Measurements from ENCODE around the gene NXPH4.

The NXPH4 gene

GRCh38 chr12:57216014-57216911 lies at the start of gene NXPH4:
Gene NXPH4 (plus strand): TSS chr12:57216794. CDS start chr12:57216970, 176 bp downstream.
- DNase-seq, result no peak

DNA sequence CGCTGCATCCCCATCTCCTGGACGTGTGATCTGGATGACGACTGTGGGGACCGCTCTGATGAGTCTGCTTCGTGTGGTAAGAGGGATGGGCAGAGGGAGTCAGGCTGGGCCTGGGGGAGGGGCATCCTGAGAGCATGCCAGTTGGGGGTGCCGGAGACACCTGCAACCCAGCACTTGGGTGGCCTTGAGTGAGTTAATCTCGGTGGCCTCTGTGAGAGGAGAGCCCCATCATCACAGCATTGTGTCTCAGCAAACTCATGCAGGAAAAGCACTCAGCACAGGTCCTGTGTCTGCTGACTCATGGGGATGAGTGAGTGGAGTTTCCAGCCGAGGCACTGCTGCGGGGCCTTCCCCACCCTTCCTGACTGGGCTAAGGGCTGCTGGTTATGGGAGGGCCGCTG lies 49.6 kb upstream of the NXPH4 start:
- DNase-seq, result no peak

- DNase-seq, result no peak
Observed at GRCh38 chr12:57168058-57168457, 48.5 kb upstream of the NXPH4 start.

- DNase-seq, result no peak
Observed at GRCh38 chr12:57169046-57169795, 47.4 kb upstream of the NXPH4 start.

GRCh38 chr12:57169969-57170368 lies 46.6 kb upstream of the NXPH4 start:
- DNase-seq, result no peak

GRCh38 chr12:57170408-57170807 lies 46.2 kb upstream of the NXPH4 start:
- no peak for DNase-seq

DNA sequence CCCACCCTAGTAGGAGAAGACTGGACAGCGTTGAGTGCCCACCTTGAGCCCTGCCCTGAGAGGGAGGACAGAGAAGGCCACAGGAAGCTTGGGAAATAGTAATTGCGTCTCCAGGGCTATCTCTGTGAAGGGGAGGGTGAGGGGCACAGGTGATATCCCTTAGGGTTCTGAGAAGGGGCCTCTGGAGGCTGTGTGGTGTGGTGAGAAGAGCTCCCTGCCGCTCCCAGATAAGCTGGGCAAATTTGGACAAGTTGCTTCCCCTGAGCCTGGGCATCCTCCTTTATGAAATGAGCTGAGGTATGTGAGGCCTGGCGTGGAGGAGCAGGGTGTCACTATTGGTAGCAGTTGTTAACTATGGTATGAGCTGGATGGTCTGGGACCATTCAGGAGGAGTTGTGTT lies 45.7 kb upstream of the NXPH4 start:
- DNase-seq, result no peak

DNA sequence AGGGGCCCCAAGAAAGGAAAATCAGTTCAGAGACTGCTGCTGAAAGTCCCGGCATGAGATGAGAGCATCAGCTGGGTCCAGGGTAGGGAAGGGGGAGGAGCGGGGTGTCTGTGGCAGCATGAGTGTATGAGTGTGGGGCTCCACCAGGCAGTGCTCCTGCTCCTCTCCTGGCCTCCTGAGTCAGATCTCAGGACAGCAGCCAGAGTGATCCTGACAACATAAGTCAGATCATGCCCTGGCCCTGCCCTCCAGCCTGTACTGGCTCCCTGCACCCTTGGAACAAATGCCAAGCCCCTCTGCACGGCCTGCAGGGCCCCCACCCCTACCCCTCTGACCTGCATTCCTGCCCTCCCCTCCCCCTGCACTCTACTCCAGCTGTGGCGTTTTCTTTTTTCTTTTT lies 44.9 kb upstream of the NXPH4 start:
- no peak for DNase-seq

GRCh38 chr12:57173089-57173488 lies 43.5 kb upstream of the NXPH4 start:
- DNase-seq, result no peak

DNA sequence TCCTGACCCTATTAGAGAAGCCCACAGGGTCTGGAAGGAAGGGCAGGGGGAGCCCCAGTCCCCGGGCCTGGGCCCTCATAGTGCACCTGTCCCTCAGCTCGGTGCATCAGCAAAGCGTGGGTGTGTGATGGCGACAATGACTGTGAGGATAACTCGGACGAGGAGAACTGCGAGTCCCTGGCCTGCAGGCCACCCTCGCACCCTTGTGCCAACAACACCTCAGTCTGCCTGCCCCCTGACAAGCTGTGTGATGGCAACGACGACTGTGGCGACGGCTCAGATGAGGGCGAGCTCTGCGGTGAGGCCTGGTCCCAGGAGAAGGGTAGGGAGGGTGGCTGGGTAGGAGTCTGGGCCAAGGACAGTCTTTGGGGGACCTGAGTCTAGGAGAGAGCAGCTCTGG lies 42.9 kb upstream of the NXPH4 start:
- no peak for DNase-seq

- no peak for DNase-seq
Observed at GRCh38 chr12:57175428-57176138, 41.0 kb upstream of the NXPH4 start.

DNA sequence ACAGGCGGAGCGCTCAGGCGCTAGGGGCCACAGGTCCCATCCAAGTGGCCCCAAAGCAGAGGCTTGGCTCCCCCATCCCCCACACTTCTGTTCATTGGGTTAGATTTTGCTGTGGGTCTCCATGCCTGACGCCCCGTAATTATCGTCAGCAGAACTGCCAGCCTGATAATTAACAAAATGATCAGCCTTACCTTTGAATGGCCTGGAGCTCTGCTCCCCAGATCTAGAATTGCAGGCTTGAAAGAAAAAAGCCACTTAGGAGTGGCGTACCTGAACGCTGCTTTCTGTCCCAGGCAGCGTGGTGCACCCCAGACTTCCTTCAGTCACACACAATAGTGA lies 40.5 kb upstream of the NXPH4 start:
- DNase-seq, result no peak

- DNase-seq, result no peak
Observed at GRCh38 chr12:57176846-57177245, 39.7 kb upstream of the NXPH4 start.

DNA sequence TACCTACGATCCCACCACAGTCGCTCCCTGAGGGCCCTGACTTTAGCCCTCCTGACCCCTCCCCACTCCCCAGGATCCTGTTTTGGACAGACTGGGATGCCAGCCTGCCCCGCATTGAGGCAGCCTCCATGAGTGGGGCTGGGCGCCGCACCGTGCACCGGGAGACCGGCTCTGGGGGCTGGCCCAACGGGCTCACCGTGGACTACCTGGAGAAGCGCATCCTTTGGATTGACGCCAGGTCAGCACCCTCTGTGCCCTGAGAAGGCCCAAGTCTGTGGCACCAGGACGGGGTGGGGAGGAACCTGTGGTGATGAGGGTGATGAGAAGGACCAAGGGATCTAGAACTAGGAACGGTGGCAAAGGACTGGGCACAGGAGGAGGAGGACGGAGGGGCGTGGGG lies 39.2 kb upstream of the NXPH4 start:
- DNase-seq, result no peak

DNA sequence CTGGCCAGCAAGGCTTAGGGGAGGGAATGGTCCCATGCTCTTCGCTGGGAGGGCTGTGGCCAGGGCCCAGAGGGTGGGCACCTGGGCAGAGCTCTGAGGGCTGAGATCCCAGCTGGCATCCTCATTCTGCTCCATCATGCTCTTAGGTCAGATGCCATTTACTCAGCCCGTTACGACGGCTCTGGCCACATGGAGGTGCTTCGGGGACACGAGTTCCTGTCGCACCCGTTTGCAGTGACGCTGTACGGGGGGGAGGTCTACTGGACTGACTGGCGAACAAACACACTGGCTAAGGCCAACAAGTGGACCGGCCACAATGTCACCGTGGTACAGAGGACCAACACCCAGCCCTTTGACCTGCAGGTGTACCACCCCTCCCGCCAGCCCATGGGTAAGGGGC lies 38.4 kb upstream of the NXPH4 start:
- DNase-seq, result no peak

DNA sequence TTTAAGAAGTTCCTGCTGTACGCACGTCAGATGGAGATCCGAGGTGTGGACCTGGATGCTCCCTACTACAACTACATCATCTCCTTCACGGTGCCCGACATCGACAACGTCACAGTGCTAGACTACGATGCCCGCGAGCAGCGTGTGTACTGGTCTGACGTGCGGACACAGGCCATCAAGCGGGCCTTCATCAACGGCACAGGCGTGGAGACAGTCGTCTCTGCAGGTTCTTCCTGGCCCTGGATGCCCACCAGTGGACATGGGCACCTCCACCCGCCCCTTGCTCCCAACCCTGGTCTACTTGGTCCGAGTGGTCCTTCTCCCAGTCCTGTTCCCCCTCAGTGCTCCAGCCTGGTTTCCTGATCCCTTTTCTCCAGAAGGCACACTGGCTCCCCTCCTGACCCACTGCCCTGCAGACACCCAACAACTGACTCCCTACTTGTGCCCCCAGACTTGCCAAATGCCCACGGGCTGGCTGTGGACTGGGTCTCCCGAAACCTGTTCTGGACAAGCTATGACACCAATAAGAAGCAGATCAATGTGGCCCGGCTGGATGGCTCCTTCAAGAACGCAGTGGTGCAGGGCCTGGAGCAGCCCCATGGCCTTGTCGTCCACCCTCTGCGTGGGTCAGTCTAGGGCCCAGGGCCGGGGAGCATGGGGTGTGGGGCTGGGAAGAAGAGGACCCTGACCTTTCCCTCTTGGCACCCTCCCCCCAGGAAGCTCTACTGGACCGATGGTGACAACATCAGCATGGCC lies 37.1 kb upstream of the NXPH4 start:
- no peak for DNase-seq

GRCh38 chr12:57180321-57180989 lies 36.1 kb upstream of the NXPH4 start:
- DNase-seq, result no peak

DNA sequence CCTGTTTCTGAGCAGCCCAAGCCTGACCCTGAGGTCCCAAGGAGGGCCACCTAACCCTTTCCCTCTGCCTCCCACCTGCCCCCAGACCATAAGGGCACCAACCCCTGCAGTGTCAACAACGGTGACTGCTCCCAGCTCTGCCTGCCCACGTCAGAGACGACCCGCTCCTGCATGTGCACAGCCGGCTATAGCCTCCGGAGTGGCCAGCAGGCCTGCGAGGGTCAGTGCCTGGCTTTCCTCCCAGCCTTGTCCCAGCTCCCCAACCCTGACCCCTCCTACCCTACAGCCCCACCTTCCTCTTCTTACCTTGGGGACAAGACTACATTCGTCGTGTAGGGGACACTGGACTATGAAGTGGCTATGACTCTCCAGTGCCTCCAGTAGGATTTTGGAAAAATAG lies 35.5 kb upstream of the NXPH4 start:
- no peak for DNase-seq

- DNase-seq, result no peak
Observed at GRCh38 chr12:57181561-57182155, 34.9 kb upstream of the NXPH4 start.

DNA sequence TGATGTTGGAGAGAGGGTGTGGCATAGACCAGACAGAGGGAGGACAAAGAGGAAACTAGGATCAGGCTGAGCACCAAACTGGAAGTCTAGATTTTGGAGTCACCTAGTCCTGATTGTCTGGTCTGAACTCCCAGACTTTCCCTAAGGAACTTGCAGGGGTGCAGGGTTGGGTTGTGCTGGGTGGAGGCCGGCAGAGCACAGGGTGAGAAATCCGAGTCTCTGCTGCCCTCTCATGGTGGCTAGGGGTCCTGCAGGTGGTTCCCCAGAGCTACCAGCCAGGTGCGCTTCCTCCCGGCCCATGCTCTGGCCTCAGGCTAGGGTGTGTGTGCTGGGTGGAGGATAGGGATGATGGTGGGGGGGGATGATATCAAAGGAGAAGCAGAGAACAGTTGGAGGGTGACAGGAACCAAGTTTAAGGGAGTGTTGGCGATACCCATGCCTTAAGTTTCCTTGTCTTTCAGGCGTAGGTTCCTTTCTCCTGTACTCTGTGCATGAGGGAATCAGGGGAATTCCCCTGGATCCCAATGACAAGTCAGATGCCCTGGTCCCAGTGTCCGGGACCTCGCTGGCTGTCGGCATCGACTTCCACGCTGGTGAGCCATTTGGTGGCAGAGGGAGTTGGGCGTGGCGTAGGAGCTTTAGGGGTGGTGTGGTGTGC lies 33.5 kb upstream of the NXPH4 start:
- peak; percentile 38 for DNase-seq
